Endothelial cell of umbilical vein (primary cell): ENCODE measurements around the gene RILP.
"Not testable (repeated sequence)": the region's sequence is repeated elsewhere in the genome, so short reads cannot be mapped to it uniquely, and the experiment has no call there.

ENCODE experiments used
- CTCF ChIP-seq, 2 donors: IDR thresholded peaks; 1 replicate in 1 of 2; 2 replicates in 1 of 2; pipeline ENCODE4 v1.5.1; 2011; ENCODE audit warnings: low read length in 2 of 2, mild to moderate bottlenecking in 2 of 2, moderate library complexity in 2 of 2, control low read depth in 1 of 2, inconsistent platforms in 1 of 2, low read depth in 1 of 2; ENCODE audit not compliant: insufficient read depth in 1 of 2; ENCODE audit errors: extremely low read depth in 1 of 2
- EZH2 ChIP-seq: IDR thresholded peaks from 2 replicates; pipeline ENCODE4 v1.6.1; 2012; ENCODE audit warnings: borderline replicate concordance, low read depth, mild to moderate bottlenecking, moderate library complexity, low read length, inconsistent platforms; ENCODE audit not compliant: severe bottlenecking
- GATA2 ChIP-seq: IDR thresholded peaks from 2 replicates; pipeline ENCODE4 v1.7.0; 2011; ENCODE audit warnings: low read depth, mild to moderate bottlenecking, moderate library complexity, mixed read lengths, low read length; ENCODE audit not compliant: insufficient read length, insufficient read depth
- JUN ChIP-seq: IDR thresholded peaks from 2 replicates; pipeline ENCODE4 v1.6.1; 2011; ENCODE audit warnings: borderline replicate concordance, low read depth; ENCODE audit not compliant: insufficient read length, insufficient read depth
- MAX ChIP-seq: IDR thresholded peaks from 2 replicates; pipeline ENCODE4 v1.6.1; 2011; ENCODE audit not compliant: insufficient read depth, insufficient read length
- POLR2A ChIP-seq: IDR thresholded peaks from 2 replicates; pipeline ENCODE4 v1.6.1; 2012; ENCODE audit warnings: low read depth, mild to moderate bottlenecking, control low read depth, low read length
- POLR2AphosphoS5 ChIP-seq: IDR thresholded peaks from 2 replicates; pipeline ENCODE4 v1.6.1; 2012; ENCODE audit warnings: low read depth, mild to moderate bottlenecking, control low read depth, low read length, moderate library complexity; ENCODE audit not compliant: insufficient read depth

GRCh38 chr17:1688405-1688804, 38.7 kb upstream of the RILP start:
- not testable (repeated sequence) for TF ChIP-seq CTCF (IDR thresholded peaks at IDR 0.05; ENCODE audit: extremely low read depth in 1 of 2, insufficient read depth in 1 of 2, low read depth in 1 of 2, low read length in 2 of 2); JUN; POLR2A; EZH2; MAX; POLR2AphosphoS5; GATA2
